ENCODE measurements around the gene DOHH. TPM values are rescaled to one million over a fixed set of nuclear protein-coding genes. Genes with fewer than 3 reads are reported as not detected.

DOHH gene
- polyA plus RNA-seq, 2 of the 4 experiments (the other 2 are of a cell fraction) = 4.6 to 13.3 TPM

- no peak for DNase-seq (ENCODE audit: low read depth in 1 of 2, low spot score in 1 of 2)
- TF ChIP-seq E2F6 (IDR thresholded peaks at IDR 0.05; ENCODE audit: borderline replicate concordance, low read depth) = no peak
- TF ChIP-seq HOXB13 (CRISPR knock-in tag; IDR thresholded peaks at IDR 0.05; ENCODE audit: low read depth) = no peak
- no peak for TF ChIP-seq MYC (IDR thresholded peaks at IDR 0.05; ENCODE audit: borderline replicate concordance, low read length)
- no peak for TF ChIP-seq MAFK (IDR thresholded peaks at IDR 0.05; ENCODE audit: partially characterized antibody)
- no peak for TF ChIP-seq EHMT2 (IDR thresholded peaks at IDR 0.05; ENCODE audit: low read depth)
- no peak for TF ChIP-seq PHF8 (IDR thresholded peaks at IDR 0.05; ENCODE audit: borderline replicate concordance, low read depth)
- TF ChIP-seq FOSB (CRISPR knock-in tag; IDR thresholded peaks at IDR 0.05) = no peak
- TF ChIP-seq NFE2L2 (conservative IDR thresholded peaks at IDR 0.05; ENCODE audit: low read length) = no peak
- TF ChIP-seq CHD2 (IDR thresholded peaks at IDR 0.05; ENCODE audit: low read length, partially characterized antibody) = no peak
- no peak for TF ChIP-seq ESRRA (IDR thresholded peaks at IDR 0.05; ENCODE audit: borderline replicate concordance, low read length)
- WGBS (ENCODE audit: missing lambda C conversion rate) = 78% methylated on average over 13 of the region's 13 CpGs
- H3K4me2 ChIP-seq = no peak overlapping the region
- no peak for ATAC-seq
- no peak overlapping the region for H3K27ac ChIP-seq
- ChIA-PET CTCF (interaction anchor here (1.2 to 2.9 kb wide), 4 partner anchors 9 to 172 kb away, joined by 3 to 13 read pairs (median 4); no protein-coding TSS in a partner anchor), POLR2A (no interaction called here)
- no peaks in the 10 kb centered on the region for H3K9me3 ChIP-seq
- H3K4me3 ChIP-seq = no peak overlapping the region
- FAIRE-seq = no peak
- peaks cover 21% of the 10 kb centered on the region for H3K4me1 ChIP-seq
Observed at GRCh38 chr19:3503036-3503572, 2.6 kb upstream of the DOHH start.

GRCh38 chr19:3501780-3502179 is 1.3 kb upstream of the DOHH start:
- Histone ChIP-seq H3K27ac (no peak overlapping the region), H3K4me3 (no peak overlapping the region), H3K4me1 (peaks cover 15% of the 10 kb centered on the region; the same call in 2 of the 3 replicates), H3K4me2 (no peak overlapping the region), H3K9me3 (no peaks in the 10 kb centered on the region)
- no peak for DNase-seq (ENCODE audit: low read depth in 1 of 2, low spot score in 1 of 2)
- no peak for FAIRE-seq
- no peak for ATAC-seq
- TF ChIP-seq PHF8 (IDR thresholded peaks at IDR 0.05; ENCODE audit: borderline replicate concordance, low read depth) (no peak), KDM5A (IDR thresholded peaks at IDR 0.05) (no peak), USF2 (IDR thresholded peaks at IDR 0.05) (no peak), TP53 (CRISPR knock-in tag; IDR thresholded peaks at IDR 0.05) (no peak), MYC (IDR thresholded peaks at IDR 0.05; ENCODE audit: borderline replicate concordance, low read length) (no peak), SMC3 (IDR thresholded peaks at IDR 0.05) (no peak), HDAC2 (IDR thresholded peaks at IDR 0.05) (no peak), ZNF302 (CRISPR knock-in tag; IDR thresholded peaks at IDR 0.05) (no peak), SREBF2 (IDR thresholded peaks at IDR 0.05) (no peak), BHLHE40 (IDR thresholded peaks at IDR 0.05; ENCODE audit: low read depth, low read length) (no peak), ELK1 (IDR thresholded peaks at IDR 0.05; ENCODE audit: low read depth, low read length) (no peak), RFX5 (IDR thresholded peaks at IDR 0.05) (no peak), KDM1A (IDR thresholded peaks at IDR 0.05; ENCODE audit: low read depth) (no peak), RNF2 (IDR thresholded peaks at IDR 0.05; ENCODE audit: borderline replicate concordance, low read depth) (no peak), POLR2A (IDR thresholded peaks at IDR 0.05; ENCODE audit: low read length) (no peak), HOXA7 (CRISPR knock-in tag; IDR thresholded peaks at IDR 0.05) (no peak), ZC3H11A (IDR thresholded peaks at IDR 0.05) (no peak), MAX (IDR thresholded peaks at IDR 0.05) (no peak)
- POLR2A ChIA-PET = no interaction called here
- CTCF ChIA-PET = interaction anchor here (0.6 to 2.9 kb wide), 3 partner anchors 16 to 197 kb away, joined by 3 to 13 read pairs (median 3); no protein-coding TSS in a partner anchor
- WGBS (ENCODE audit: missing lambda C conversion rate) = 75% methylated on average over 3 of the region's 3 CpGs

All from A549 (cell line).